Colonic mucosa (tissue), 4 donors: ENCODE measurements around the gene PIERCE2. TPM values are rescaled to one million over a fixed set of nuclear protein-coding genes. Genes with fewer than 3 reads are reported as not detected.
"Not testable (repeated sequence)": the region's sequence is repeated elsewhere in the genome, so short reads cannot be mapped to it uniquely, and the experiment has no call there.

Source experiments
- DNase-seq: peaks from one replicate; pipeline ENCODE4 v3.0.0-alpha.2; 2020
- H3K27ac ChIP-seq: fragments of 200-600 bp; one replicate; pipeline ENCODE4 v1.8.0; 2021
- H3K27me3 ChIP-seq: fragments of 200-600 bp; one replicate; pipeline ENCODE4 v1.8.0; 2021
- H3K36me3 ChIP-seq: fragments of 200-600 bp; one replicate; pipeline ENCODE4 v1.8.0; 2021
- H3K4me1 ChIP-seq: fragments of 200-600 bp; one replicate; pipeline ENCODE4 v1.8.0; 2021; ENCODE audit warnings: mild to moderate bottlenecking
- H3K4me3 ChIP-seq: fragments of 200-600 bp; one replicate; pipeline ENCODE4 v1.8.0; 2021
- H3K9ac ChIP-seq, 2 donors: one replicate each; pipeline ENCODE4 v1.7.0; 2013; ENCODE audit warnings: control low read depth in 2 of 2, low read depth in 2 of 2, low read length in 2 of 2
- H3K9me3 ChIP-seq: fragments of 200-600 bp; one replicate; pipeline ENCODE4 v1.8.0; 2021
- CTCF ChIP-seq: fragments of 200-600 bp; IDR thresholded peaks from one replicate; pipeline ENCODE4 v1.8.0; 2022; ENCODE audit warnings: antibody characterized with exemption, mild to moderate bottlenecking
- intact Hi-C: fragments of 100-400 bp; cut with DNase I; formaldehyde crosslinking; loops from one replicate; pipeline ENCODE4 v1.14.1; 2022
- total RNA-seq, 2 donors: library from RNA; stranded (reverse); fragmentation: NEBNext Ultra II Directional in 1 of 2; extraction: Animal tissue kit (Norgen Biotek cat#: 25700) in 1 of 2; gene quantifications; one replicate each; pipeline ENCODE4 v1.2.1, GENCODE V29; 2021
- donor health status: healthy.
- donor health status: DM: no; HTN: no; CAD: no.
- donor health status: DM: no; HTN: no; CAD: no.

The PIERCE2 gene
- total RNA-seq, 2 donors from 2014 or later, result 5.8 to 11.4 TPM

GRCh38 chr15:55389264-55389607, 19.1 kb upstream of the PIERCE2 start:
- Histone ChIP-seq H3K9me3 (no peaks in the 10 kb centered on the region), H3K9ac (no peak overlapping the region), H3K27ac (no peak overlapping the region), H3K36me3 (no peaks in the 10 kb centered on the region), H3K4me1 (no peaks in the 10 kb centered on the region), H3K27me3 (no peaks in the 10 kb centered on the region), H3K4me3 (no peak overlapping the region)
- DNase-seq, result no peak
- intact Hi-C loops, result no loop called here
- TF ChIP-seq CTCF, result no peak

DNA sequence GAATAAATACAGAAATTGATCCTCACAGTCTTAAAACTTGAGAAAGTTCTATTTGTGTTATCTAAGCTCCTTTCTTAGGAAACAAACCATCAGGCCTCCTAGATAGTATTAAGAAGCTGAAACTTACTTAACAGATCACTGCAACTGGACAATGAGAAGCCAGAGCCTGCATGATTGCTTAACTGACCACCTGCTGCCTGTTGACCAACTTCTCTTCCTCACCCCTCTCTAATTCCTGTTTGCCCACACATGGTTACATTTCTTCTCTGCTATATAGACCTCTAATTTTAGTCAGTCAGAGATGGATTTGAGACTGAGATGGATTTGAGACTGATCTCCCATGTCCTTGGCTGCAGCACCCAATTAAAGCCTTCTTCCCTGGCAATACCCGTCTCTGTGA, 13.6 kb upstream of the PIERCE2 start:
- no peak for TF ChIP-seq CTCF
- DNase-seq, result no peak
- intact Hi-C loops, result no loop called here
- H3K9me3 ChIP-seq, result no peaks in the 10 kb centered on the region
- H3K9ac ChIP-seq, result no peak overlapping the region
- H3K4me1 ChIP-seq, result no peaks in the 10 kb centered on the region
- no peak overlapping the region for H3K4me3 ChIP-seq
- H3K27me3 ChIP-seq, result no peaks in the 10 kb centered on the region
- no peaks in the 10 kb centered on the region for H3K36me3 ChIP-seq
- no peak overlapping the region for H3K27ac ChIP-seq

DNA sequence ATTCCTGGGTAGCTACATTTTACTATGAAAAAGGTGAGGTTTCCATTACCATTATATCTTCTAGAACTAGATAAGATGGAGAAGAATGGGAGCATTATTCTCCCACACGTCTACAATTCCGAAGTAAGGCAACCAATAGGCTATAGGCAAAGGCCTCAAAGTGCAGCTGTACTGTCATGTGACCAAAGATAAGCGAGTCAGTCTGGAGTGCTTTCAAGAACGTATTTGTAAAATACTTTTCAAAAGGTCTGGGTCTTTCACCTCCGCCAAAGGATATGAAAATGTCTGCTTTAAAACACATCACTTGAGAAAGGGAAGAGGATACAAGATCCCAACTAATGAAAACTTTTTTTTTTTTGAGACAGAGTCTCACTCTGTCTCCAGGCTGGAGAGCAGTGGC, 10.1 kb upstream of the PIERCE2 start:
- no peaks in the 10 kb centered on the region for H3K9me3 ChIP-seq
- no peaks in the 10 kb centered on the region for H3K36me3 ChIP-seq
- H3K27me3 ChIP-seq, result no peaks in the 10 kb centered on the region
- no peak overlapping the region for H3K4me3 ChIP-seq
- intact Hi-C loops, result no loop called here
- no peak overlapping the region for H3K27ac ChIP-seq
- no peak for DNase-seq
- TF ChIP-seq CTCF, result no peak
- H3K9ac ChIP-seq, result no peak overlapping the region
- H3K4me1 ChIP-seq, result peaks cover 9% of the 10 kb centered on the region

- not testable (repeated sequence) for H3K36me3 ChIP-seq
These were observed 8.2 kb upstream of the PIERCE2 start for GRCh38 chr15:55400050-55400449.

DNA sequence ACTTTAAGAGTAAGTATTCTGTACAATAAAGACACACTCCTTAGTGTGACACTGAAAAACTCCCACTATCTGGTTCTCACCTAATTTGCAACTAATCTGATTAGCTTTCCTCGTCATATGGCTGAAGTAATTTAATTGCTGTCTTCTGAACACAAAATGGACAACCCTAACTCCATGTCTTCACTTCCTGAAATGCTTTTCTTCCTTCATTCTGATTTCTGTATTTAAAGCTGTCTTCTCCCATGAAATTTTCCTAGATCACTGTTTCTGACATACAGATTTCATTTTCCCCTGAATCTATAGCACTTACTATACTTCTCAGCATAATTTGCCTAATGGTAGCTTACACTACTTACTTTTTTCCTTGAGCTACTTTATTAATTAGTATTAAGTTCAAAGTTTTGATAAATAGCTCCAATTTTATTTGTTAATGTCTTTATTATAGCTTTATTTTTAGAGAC, 6.5 kb upstream of the PIERCE2 start:
- intact Hi-C loops, result no loop called here
- Histone ChIP-seq H3K4me3 (no peak overlapping the region), H3K9me3 (no peaks in the 10 kb centered on the region), H3K27ac (no peak overlapping the region), H3K27me3 (no peaks in the 10 kb centered on the region), H3K36me3 (no peaks in the 10 kb centered on the region), H3K4me1 (peaks cover 11% of the 10 kb centered on the region), H3K9ac (no peak overlapping the region)
- no peak for TF ChIP-seq CTCF
- no peak for DNase-seq

More at GRCh38 chr15:55400050-55400449, 8.2 kb upstream of the PIERCE2 start:
- H3K27ac ChIP-seq, H3K27me3 ChIP-seq, H3K9ac ChIP-seq, DNase-seq, intact Hi-C loops, H3K4me3 ChIP-seq, H3K9me3 ChIP-seq: not testable (repeated sequence)
- H3K4me1 ChIP-seq, result peaks cover 11% of the 10 kb centered on the region

DNA sequence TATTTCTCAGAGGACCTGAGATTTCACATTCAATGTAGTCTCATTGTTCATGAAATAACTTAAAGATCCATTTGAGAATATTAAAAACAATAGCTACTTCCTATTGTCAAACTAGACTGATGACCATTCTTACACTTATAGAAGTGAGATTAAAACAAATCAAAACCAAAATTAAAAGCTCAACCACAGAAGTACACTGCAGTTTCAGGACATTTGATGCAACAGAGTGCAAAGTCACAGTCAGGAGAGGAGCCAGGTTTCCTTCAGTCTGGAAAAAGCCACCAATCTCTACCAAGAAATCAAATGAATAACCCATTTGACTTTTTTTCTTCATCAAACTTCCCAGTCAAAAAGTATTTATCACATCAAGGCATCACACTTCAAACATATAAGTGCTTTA, 5.6 kb upstream of the PIERCE2 start:
- Histone ChIP-seq H3K27ac (no peak overlapping the region), H3K36me3 (no peaks in the 10 kb centered on the region), H3K4me1 (peaks cover 11% of the 10 kb centered on the region), H3K4me3 (no peak overlapping the region), H3K9me3 (no peaks in the 10 kb centered on the region), H3K27me3 (no peaks in the 10 kb centered on the region), H3K9ac (no peak overlapping the region)
- intact Hi-C loops, result no loop called here
- no peak for DNase-seq
- no peak for TF ChIP-seq CTCF
